ENCODE results near the gene TTBK2.

GRCh38 chr15:42880121-42880520 lies 40.5 kb downstream of the TTBK2 start:
- TF ChIP-seq TAF1 (IDR thresholded peaks at IDR 0.05; ENCODE audit: low read depth, low read length) (no peak), POLR2A (IDR thresholded peaks at IDR 0.05; ENCODE audit: low read depth, low read length) (no peak), POLR2AphosphoS5 (IDR thresholded peaks at IDR 0.05; ENCODE audit: low read depth, low read length) (no peak), SPI1 (IDR thresholded peaks at IDR 0.05; ENCODE audit: low read depth, low read length) (no peak), PAX5 (IDR thresholded peaks at IDR 0.05; ENCODE audit: insufficient read depth, low read length, severe bottlenecking) (no peak)

Measured in GM12891 (cell line).